Activated CD4-positive, alpha-beta T cell treated with anti-CD3 and anti-CD28 coated beads, Interleukin-10, Interleukin-2, amounts not matched to agents 100 ng/mL and 50 ng/mL, durations not matched to agents 16 hours and 8 hours (primary cell): ENCODE measurements around the gene LAMP1.
"Not testable (repeated sequence)": the region's sequence is repeated elsewhere in the genome, so short reads cannot be mapped to it uniquely, and the experiment has no call there.

ENCODE experiments used
- DNase-seq: peaks from one replicate; pipeline ENCODE4 v3.0.0-alpha.2; 2020

LAMP1 gene

GRCh38 chr13:113329656-113330312 is 32.7 kb downstream of the LAMP1 start:
- no peak for DNase-seq

GRCh38 chr13:113332615-113333014 is 35.6 kb downstream of the LAMP1 start:
- no peak for DNase-seq

GRCh38 chr13:113333076-113333475 is 36.0 kb downstream of the LAMP1 start:
- no peak for DNase-seq

- no peak for DNase-seq
Observed at GRCh38 chr13:113337556-113337955, 40.5 kb downstream of the LAMP1 start.

GRCh38 chr13:113337976-113338375 is 40.9 kb downstream of the LAMP1 start:
- no peak for DNase-seq

- no peak for DNase-seq
Observed at GRCh38 chr13:113338451-113338850, 41.4 kb downstream of the LAMP1 start.

- DNase-seq, result no peak
Observed at GRCh38 chr13:113342820-113343691, 46.0 kb downstream of the LAMP1 start.

GRCh38 chr13:113343692-113343968 is 46.6 kb downstream of the LAMP1 start:
- no peak for DNase-seq

- no peak for DNase-seq
Observed at GRCh38 chr13:113345486-113345885, 48.4 kb downstream of the LAMP1 start.

- not testable (repeated sequence) for DNase-seq
Observed at GRCh38 chr13:113347736-113348225, 50.7 kb downstream of the LAMP1 start.

- DNase-seq, result no peak
Observed at GRCh38 chr13:113348591-113348990, 51.6 kb downstream of the LAMP1 start.

GRCh38 chr13:113349050-113349449 is 52.0 kb downstream of the LAMP1 start:
- no peak for DNase-seq

GRCh38 chr13:113349491-113349890 is 52.5 kb downstream of the LAMP1 start:
- DNase-seq, result no peak

- no peak for DNase-seq
Observed at GRCh38 chr13:113350065-113350937, 53.3 kb downstream of the LAMP1 start.

GRCh38 chr13:113350938-113351335 is 53.9 kb downstream of the LAMP1 start:
- no peak for DNase-seq

GRCh38 chr13:113351514-113352026 is 54.5 kb downstream of the LAMP1 start:
- DNase-seq, result no peak

GRCh38 chr13:113353254-113353653 is 56.2 kb downstream of the LAMP1 start:
- no peak for DNase-seq

GRCh38 chr13:113354831-113355610 is 58.0 kb downstream of the LAMP1 start:
- DNase-seq, result no peak

GRCh38 chr13:113355621-113356020 is 58.6 kb downstream of the LAMP1 start:
- no peak for DNase-seq

- DNase-seq, result no peak
Observed at GRCh38 chr13:113356596-113356995, 59.6 kb downstream of the LAMP1 start.

GRCh38 chr13:113357529-113357928 is 60.5 kb downstream of the LAMP1 start:
- no peak for DNase-seq

- DNase-seq, result no peak
Observed at GRCh38 chr13:113358653-113359190, 61.7 kb downstream of the LAMP1 start.
